AG04450 (cell line): ENCODE data around the gene DNHD1. TPM values are rescaled to one million over a fixed set of nuclear protein-coding genes. Genes with fewer than 3 reads are reported as not detected.

Source experiments
- CTCF ChIA-PET: fragments of 300-600, 350-600 bp; formaldehyde crosslinking; extraction: SDS; loops from one replicate; lab custom pipeline; 2022; ENCODE audit warnings: antibody characterized with exemption, inconsistent platforms; lab: Charles Lee
- POLR2A ChIA-PET: fragments of 350-600 bp; formaldehyde crosslinking; extraction: SDS; loops from one replicate; lab custom pipeline; 2021; ENCODE audit warnings: antibody characterized with exemption, inconsistent platforms; lab: Yijun Ruan, JAX
- DNase-seq: peaks from one replicate; pipeline ENCODE4 v3.0.0-alpha.2; 2011; ENCODE audit warnings: low read depth, low spot score
- H3K27ac ChIP-seq: one replicate; pipeline ENCODE4 v1.5.1; 2012; ENCODE audit warnings: low read depth, low read length, control low read depth
- H3K27me3 ChIP-seq: one replicate; pipeline ENCODE4 v1.6.0; 2012; ENCODE audit warnings: low read length; ENCODE audit not compliant: control insufficient read depth, insufficient read depth
- H3K4me3 ChIP-seq: 2 replicates; pipeline ENCODE4 v1.5.1; 2011; ENCODE audit warnings: mild to moderate bottlenecking, low read depth, low read length, control low read depth
- H3K9me3 ChIP-seq: 2 replicates; pipeline ENCODE4 v1.5.1; 2012; ENCODE audit warnings: low read length; ENCODE audit not compliant: control insufficient read depth, insufficient read depth
- polyA plus RNA-seq: library from polyadenylated mRNA; depleted of rRNA; stranded (reverse); fragments of >200 nt; gene quantifications from 2 replicates; pipeline ENCODE4 v1.2.3, GENCODE V29; 2011
- TF ChIP-seq, protein P1 (sequence below): IDR thresholded peaks from 2 replicates; pipeline ENCODE4 v1.5.1; 2011; ENCODE audit warnings: low read depth, low read length, control low read depth, inconsistent platforms

The DNHD1 gene
- polyA plus RNA-seq, 1 experiment, result 2.2 TPM

GRCh38 chr11:6566704-6567370 is 69.8 kb downstream of the DNHD1 start:
- Histone ChIP-seq H3K27me3 (no peaks in the 10 kb centered on the region), H3K4me3 (no peak overlapping the region), H3K27ac (no peak overlapping the region), H3K9me3 (peaks cover 8% of the 10 kb centered on the region; the same call in 1 of the 2 replicates)
- TF ChIP-seq, protein P1, sequence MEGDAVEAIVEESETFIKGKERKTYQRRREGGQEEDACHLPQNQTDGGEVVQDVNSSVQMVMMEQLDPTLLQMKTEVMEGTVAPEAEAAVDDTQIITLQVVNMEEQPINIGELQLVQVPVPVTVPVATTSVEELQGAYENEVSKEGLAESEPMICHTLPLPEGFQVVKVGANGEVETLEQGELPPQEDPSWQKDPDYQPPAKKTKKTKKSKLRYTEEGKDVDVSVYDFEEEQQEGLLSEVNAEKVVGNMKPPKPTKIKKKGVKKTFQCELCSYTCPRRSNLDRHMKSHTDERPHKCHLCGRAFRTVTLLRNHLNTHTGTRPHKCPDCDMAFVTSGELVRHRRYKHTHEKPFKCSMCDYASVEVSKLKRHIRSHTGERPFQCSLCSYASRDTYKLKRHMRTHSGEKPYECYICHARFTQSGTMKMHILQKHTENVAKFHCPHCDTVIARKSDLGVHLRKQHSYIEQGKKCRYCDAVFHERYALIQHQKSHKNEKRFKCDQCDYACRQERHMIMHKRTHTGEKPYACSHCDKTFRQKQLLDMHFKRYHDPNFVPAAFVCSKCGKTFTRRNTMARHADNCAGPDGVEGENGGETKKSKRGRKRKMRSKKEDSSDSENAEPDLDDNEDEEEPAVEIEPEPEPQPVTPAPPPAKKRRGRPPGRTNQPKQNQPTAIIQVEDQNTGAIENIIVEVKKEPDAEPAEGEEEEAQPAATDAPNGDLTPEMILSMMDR, result no peak
- no peak for DNase-seq
- CTCF ChIA-PET, result no interaction called here
- POLR2A ChIA-PET, result no interaction called here

DNA sequence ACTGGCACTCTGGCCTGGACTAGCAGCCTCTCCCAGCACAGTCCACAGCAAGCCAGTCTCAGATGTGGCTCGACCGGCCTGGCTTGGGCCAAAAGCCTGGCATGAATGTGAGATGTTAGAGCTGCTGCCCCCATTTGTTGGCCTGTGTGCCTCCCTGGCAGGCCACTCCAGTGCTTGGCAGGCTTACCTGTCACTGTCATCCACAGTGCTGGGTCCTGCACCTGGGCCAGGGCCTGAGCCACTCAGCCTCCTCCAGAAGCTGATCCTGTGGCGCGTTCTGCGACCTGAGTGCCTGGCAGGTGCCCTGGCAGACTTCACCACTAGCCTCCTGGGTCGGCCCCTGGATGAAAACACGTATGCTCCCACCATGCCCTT is 70.3 kb downstream of the DNHD1 start:
- Histone ChIP-seq H3K9me3 (peaks cover 8% of the 10 kb centered on the region; the same call in 1 of the 2 replicates), H3K27me3 (no peaks in the 10 kb centered on the region), H3K4me3 (no peak overlapping the region), H3K27ac (no peak overlapping the region)
- TF ChIP-seq, protein P1, result no peak
- DNase-seq, result no peak
- CTCF ChIA-PET, result interaction anchor here (1.4 kb wide), 1 partner anchor 36 kb away, joined by 6 read pairs; no protein-coding TSS in a partner anchor
- POLR2A ChIA-PET, result no interaction called here

DNA sequence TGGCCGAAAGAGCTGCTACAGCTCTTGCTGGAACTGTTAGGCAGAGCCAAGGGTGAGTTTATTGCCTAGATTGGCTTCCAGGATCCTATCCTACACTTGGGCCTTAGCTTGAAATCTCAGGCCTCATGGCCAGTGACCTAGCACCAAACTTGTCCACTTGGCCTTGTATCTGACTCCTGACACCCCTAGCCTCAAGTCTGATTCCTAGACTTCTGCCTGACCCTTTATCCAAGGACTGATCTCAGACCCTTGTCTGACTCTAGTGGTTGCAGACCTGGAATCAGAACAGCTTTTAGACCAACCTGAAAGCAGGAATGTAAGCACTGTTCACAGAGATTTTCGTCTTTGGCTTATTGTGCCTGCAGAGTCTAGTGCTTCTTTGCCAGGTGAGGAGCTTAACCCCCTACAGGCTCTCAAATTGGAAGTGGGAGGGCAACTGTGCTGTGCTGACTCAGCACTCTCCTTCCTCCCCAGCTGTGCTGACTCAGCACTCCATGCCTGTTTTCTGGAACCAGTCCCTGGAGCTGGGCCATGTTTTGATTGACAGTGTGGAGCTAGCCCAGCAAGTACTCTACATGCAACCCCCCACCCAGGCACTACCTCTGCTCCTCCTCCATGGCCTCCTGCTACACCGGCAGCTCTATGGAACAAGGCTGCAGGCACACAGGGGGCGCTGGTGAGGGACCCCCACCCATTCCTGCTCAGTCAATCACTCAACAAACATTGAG is 71.3 kb downstream of the DNHD1 start:
- no peak overlapping the region for H3K27ac ChIP-seq
- POLR2A ChIA-PET, result no interaction called here
- H3K9me3 ChIP-seq, result peaks cover 8% of the 10 kb centered on the region; the same call in 1 of the 2 replicates
- TF ChIP-seq, protein P1, result 0 out of 2 replicates have a peak, but pooled peaks have one; percentile 13
- peak; percentile 38 for DNase-seq
- H3K27me3 ChIP-seq, result no peaks in the 10 kb centered on the region
- H3K4me3 ChIP-seq, result no peak overlapping the region
- CTCF ChIA-PET, result interaction anchor here (0.9 to 1.4 kb wide), 2 partner anchors 37 to 115 kb away, joined by 3 to 6 read pairs; partner anchors contain the start of gene MRPL17

GRCh38 chr11:6569706-6570105 is 72.6 kb downstream of the DNHD1 start:
- Histone ChIP-seq H3K9me3 (peaks cover 8% of the 10 kb centered on the region; the same call in 1 of the 2 replicates), H3K27me3 (no peaks in the 10 kb centered on the region), H3K27ac (no peak overlapping the region), H3K4me3 (no peak overlapping the region)
- DNase-seq, result no peak
- TF ChIP-seq, protein P1, result no peak
- CTCF ChIA-PET, result interaction anchor here (0.6 to 1.2 kb wide), 2 partner anchors 38 to 139 kb away, joined by 4 to 8 read pairs; no protein-coding TSS in a partner anchor
- POLR2A ChIA-PET, result no interaction called here
